Measurements from ENCODE around the gene UVRAG. TPM values are rescaled to one million over a fixed set of nuclear protein-coding genes. Genes with fewer than 3 reads are reported as not detected.

The UVRAG gene
- total and polyA plus RNA-seq, 2 of the 13 experiments (the other 11 are each of a cell fraction or from before 2014, with no cell fraction given): 9.7 to 17.3 TPM

- H3K9ac ChIP-seq (ENCODE audit: insufficient read depth, low read depth, low read length): no peak overlapping the region
- no peak for ATAC-seq
- no peaks in the 10 kb centered on the region for H3K79me2 ChIP-seq (ENCODE audit: insufficient read depth, low read length)
- no peaks in the 10 kb centered on the region for H4K20me1 ChIP-seq (ENCODE audit: insufficient read depth, low read length)
- DNase-seq (ENCODE audit: low spot score): no peak
- WGBS (ENCODE audit: low lambda C conversion rate): 94% methylated on average over 6 of the region's 6 CpGs
- no peaks in the 10 kb centered on the region for H3K9me3 ChIP-seq (ENCODE audit: low read length)
- in situ Hi-C loops (cut with HindIII; ENCODE audit: extremely low pct_ligation_motif_present, low pct_unique_long_range_greater_than_20kb): no loop called here
- H3K4me1 ChIP-seq (ENCODE audit: insufficient read depth, low read length): no peaks in the 10 kb centered on the region
- H3K27ac ChIP-seq (ENCODE audit: extremely low read length, insufficient read depth, low read length): no peak overlapping the region
- intact Hi-C loops (cut with micrococcal nuclease; ENCODE audit: unreplicated experiment): no loop called here
- BruUV-seq (replicated peaks): no TSS peak
- CTCF ChIA-PET (ENCODE audit: low intra/inter-chr PET ratio, low total read pairs): no interaction called here
- H2AFZ ChIP-seq (ENCODE audit: low read length): no peak overlapping the region
- H3K4me2 ChIP-seq (ENCODE audit: low read depth, low read length): no peak overlapping the region
- no peak for FAIRE-seq
- H3K27me3 ChIP-seq (ENCODE audit: control insufficient read depth in 1 of 2, insufficient read depth in 2 of 2, low read length in 2 of 2): no peaks in the 10 kb centered on the region
- H3K4me3 ChIP-seq (replicated peaks in 1 of 3; ENCODE audit: insufficient read depth in 1 of 3, low read depth in 2 of 3, low read length in 3 of 3): no peak overlapping the region
- POLR2A ChIA-PET: no interaction called here
- TF ChIP-seq WIZ (CRISPR knock-in tag; IDR thresholded peaks at IDR 0.05): no peak
- TF ChIP-seq MYC (CRISPR knock-in tag; IDR thresholded peaks at IDR 0.05; ENCODE audit: borderline replicate concordance): no peak
- no peak for TF ChIP-seq PHF8 (CRISPR knock-in tag; IDR thresholded peaks at IDR 0.05)
- TF ChIP-seq HNF4A (CRISPR knock-in tag; IDR thresholded peaks at IDR 0.05): no peak
- no peak for TF ChIP-seq ZNF563 (CRISPR knock-in tag; IDR thresholded peaks at IDR 0.05)
- TF ChIP-seq NFE2L2 (IDR thresholded peaks at IDR 0.05; ENCODE audit: low read length): no peak
- TF ChIP-seq, protein P1, sequence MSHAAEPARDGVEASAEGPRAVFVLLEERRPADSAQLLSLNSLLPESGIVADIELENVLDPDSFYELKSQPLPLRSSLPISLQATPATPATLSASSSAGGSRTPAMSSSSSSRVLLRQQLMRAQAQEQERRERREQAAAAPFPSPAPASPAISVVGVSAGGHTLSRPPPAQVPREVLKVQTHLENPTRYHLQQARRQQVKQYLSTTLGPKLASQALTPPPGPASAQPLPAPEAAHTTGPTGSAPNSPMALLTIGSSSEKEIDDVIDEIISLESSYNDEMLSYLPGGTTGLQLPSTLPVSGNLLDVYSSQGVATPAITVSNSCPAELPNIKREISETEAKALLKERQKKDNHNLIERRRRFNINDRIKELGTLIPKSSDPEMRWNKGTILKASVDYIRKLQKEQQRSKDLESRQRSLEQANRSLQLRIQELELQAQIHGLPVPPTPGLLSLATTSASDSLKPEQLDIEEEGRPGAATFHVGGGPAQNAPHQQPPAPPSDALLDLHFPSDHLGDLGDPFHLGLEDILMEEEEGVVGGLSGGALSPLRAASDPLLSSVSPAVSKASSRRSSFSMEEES (CRISPR knock-in tag; IDR thresholded peaks at IDR 0.05): no peak
- TF ChIP-seq ZNF12 (CRISPR knock-in tag; IDR thresholded peaks at IDR 0.05): no peak
- no peak for TF ChIP-seq CREBL2 (CRISPR knock-in tag; IDR thresholded peaks at IDR 0.05; ENCODE audit: borderline replicate concordance)
- no peak for TF ChIP-seq SIN3A (IDR thresholded peaks at IDR 0.05; ENCODE audit: borderline replicate concordance, low read depth, low read length)
- TF ChIP-seq NFATC3 (CRISPR knock-in tag; IDR thresholded peaks at IDR 0.05): no peak
- TF ChIP-seq SIX4 (CRISPR knock-in tag; IDR thresholded peaks at IDR 0.05): no peak
- TF ChIP-seq ZNF136 (CRISPR knock-in tag; IDR thresholded peaks at IDR 0.05; ENCODE audit: low read depth): no peak
- no peak for TF ChIP-seq KLF9 (CRISPR knock-in tag; IDR thresholded peaks at IDR 0.05; ENCODE audit: low read depth)
- no peak for TF ChIP-seq ELF3 (CRISPR knock-in tag; IDR thresholded peaks at IDR 0.05)
- no peaks in the 10 kb centered on the region for H3K36me3 ChIP-seq (replicated peaks in 1 of 2; ENCODE audit: control insufficient read depth in 1 of 2, insufficient read depth in 2 of 2, low read length in 2 of 2)
These were observed 134.1 kb downstream of the UVRAG start for GRCh38 chr11:75949023-75949672.

Measured in HepG2 (cell line).